KMS-11 (cell line): ENCODE measurements around the gene CAND1.

ENCODE experiments used
- H2AFZ ChIP-seq: fragments of 200-600 bp; sonication (generic); 2 replicates; pipeline ENCODE4 v1.6.1; 2016; ENCODE audit warnings: antibody characterized with exemption, mixed run types, low read depth
- H3K27ac ChIP-seq: fragments of 200-600 bp; sonication (generic); 2 replicates; pipeline ENCODE4 v1.6.1; 2016; ENCODE audit warnings: mild to moderate bottlenecking, mixed run types
- H3K27me3 ChIP-seq: fragments of 200-600 bp; sonication (generic); 2 replicates; pipeline ENCODE4 v1.6.1; 2017; ENCODE audit warnings: mild to moderate bottlenecking, low read depth, mixed run types, moderate library complexity; ENCODE audit not compliant: insufficient read depth
- H3K36me3 ChIP-seq: fragments of 200-600 bp; sonication (generic); 2 replicates; pipeline ENCODE4 v1.6.1; 2017; ENCODE audit warnings: mild to moderate bottlenecking, mixed run types; ENCODE audit not compliant: insufficient read depth
- H3K4me1 ChIP-seq: fragments of 200-600 bp; sonication (generic); 2 replicates; pipeline ENCODE4 v1.6.1; 2016; ENCODE audit warnings: mild to moderate bottlenecking, low read depth, mixed run types; ENCODE audit not compliant: poor library complexity, severe bottlenecking
- H3K4me2 ChIP-seq: fragments of 200-600 bp; sonication (generic); 2 replicates; pipeline ENCODE4 v1.7.0; 2016; ENCODE audit warnings: mild to moderate bottlenecking, mixed run types
- H3K4me3 ChIP-seq: fragments of 200-600 bp; sonication (generic); IDR thresholded peaks from 2 replicates; pipeline ENCODE4 v1.6.1; 2017; ENCODE audit warnings: low read depth, low read length, mixed read lengths; ENCODE audit not compliant: insufficient read depth
- H3K79me2 ChIP-seq: fragments of 200-600 bp; sonication (generic); 2 replicates; pipeline ENCODE4 v1.6.1; 2016; ENCODE audit warnings: low read depth, mixed run types; ENCODE audit not compliant: insufficient read depth
- H3K9ac ChIP-seq: fragments of 200-600 bp; sonication (generic); 2 replicates; pipeline ENCODE4 v1.6.1; 2016; ENCODE audit warnings: mild to moderate bottlenecking, mixed run types
- H4K20me1 ChIP-seq: fragments of 200-600 bp; sonication (generic); 2 replicates; pipeline ENCODE4 v1.6.1; 2016; ENCODE audit warnings: mild to moderate bottlenecking, mixed run types; ENCODE audit not compliant: insufficient read depth
- TF ChIP-seq, protein P1 (sequence below): fragments of 200-600 bp; sonication (generic); conservative IDR thresholded peaks from 2 replicates; pipeline ENCODE4 v1.6.1; 2017; ENCODE audit warnings: low read depth, mild to moderate bottlenecking, antibody characterized with exemption, low read length, moderate library complexity, mixed read lengths

CAND1 gene

DNA sequence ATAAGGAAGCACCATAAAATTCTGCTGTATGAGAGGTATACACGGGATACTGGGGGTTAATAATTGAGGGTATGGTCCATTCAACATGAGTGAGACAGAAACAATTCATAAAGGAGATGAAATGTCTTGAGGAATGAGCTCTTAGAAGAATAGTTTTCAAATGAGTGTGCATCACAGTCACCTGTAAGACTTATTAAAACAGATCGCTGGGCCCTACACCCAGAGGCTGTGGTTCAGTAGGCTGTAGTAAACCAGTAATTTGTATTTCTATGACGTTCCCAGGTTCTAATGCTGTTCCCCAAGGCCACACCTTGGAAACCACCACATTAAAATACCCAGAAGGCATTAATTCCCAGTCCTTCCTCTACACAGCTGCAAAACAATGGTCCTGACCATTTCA lies 49.6 kb downstream of the CAND1 start:
- TF ChIP-seq, protein P1, sequence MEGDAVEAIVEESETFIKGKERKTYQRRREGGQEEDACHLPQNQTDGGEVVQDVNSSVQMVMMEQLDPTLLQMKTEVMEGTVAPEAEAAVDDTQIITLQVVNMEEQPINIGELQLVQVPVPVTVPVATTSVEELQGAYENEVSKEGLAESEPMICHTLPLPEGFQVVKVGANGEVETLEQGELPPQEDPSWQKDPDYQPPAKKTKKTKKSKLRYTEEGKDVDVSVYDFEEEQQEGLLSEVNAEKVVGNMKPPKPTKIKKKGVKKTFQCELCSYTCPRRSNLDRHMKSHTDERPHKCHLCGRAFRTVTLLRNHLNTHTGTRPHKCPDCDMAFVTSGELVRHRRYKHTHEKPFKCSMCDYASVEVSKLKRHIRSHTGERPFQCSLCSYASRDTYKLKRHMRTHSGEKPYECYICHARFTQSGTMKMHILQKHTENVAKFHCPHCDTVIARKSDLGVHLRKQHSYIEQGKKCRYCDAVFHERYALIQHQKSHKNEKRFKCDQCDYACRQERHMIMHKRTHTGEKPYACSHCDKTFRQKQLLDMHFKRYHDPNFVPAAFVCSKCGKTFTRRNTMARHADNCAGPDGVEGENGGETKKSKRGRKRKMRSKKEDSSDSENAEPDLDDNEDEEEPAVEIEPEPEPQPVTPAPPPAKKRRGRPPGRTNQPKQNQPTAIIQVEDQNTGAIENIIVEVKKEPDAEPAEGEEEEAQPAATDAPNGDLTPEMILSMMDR = no peak
- no peaks in the 10 kb centered on the region for H3K27me3 ChIP-seq
- no peak overlapping the region for H2AFZ ChIP-seq
- no peaks in the 10 kb centered on the region for H3K36me3 ChIP-seq
- H3K4me1 ChIP-seq = peaks cover 37% of the 10 kb centered on the region
- no peak overlapping the region for H3K27ac ChIP-seq
- H4K20me1 ChIP-seq = no peaks in the 10 kb centered on the region
- H3K4me2 ChIP-seq = no peak overlapping the region
- H3K79me2 ChIP-seq = no peaks in the 10 kb centered on the region
- no peak overlapping the region for H3K4me3 ChIP-seq
- H3K9ac ChIP-seq = no peak overlapping the region

DNA sequence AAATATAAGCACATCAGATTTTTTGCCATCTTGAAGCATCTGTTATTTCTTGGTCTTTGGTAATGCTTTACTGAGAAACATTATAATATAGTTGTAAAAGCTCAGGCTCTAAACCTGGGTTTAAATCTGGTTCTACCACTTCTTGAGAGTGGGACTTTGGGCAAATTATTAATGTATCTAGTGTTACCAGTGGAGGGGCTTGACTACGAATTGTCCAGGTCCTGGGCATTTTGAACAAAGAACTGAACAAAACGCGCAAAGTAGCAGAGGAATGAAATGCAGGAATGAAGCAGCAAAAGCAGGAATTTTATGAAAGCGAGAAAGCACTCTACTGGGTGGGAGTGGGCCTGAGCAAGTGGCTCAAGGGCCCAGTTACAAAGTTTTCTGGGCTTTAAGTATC lies 50.8 kb downstream of the CAND1 start:
- no peaks in the 10 kb centered on the region for H3K79me2 ChIP-seq
- H3K9ac ChIP-seq = no peak overlapping the region
- H3K36me3 ChIP-seq = no peaks in the 10 kb centered on the region
- no peak overlapping the region for H2AFZ ChIP-seq
- no peaks in the 10 kb centered on the region for H3K27me3 ChIP-seq
- H3K4me1 ChIP-seq = peaks cover 37% of the 10 kb centered on the region
- no peak overlapping the region for H3K4me3 ChIP-seq
- peak overlapping the region; percentile 57; the same call in 1 of the 2 replicates for H3K27ac ChIP-seq
- TF ChIP-seq, protein P1 = no peak
- peak overlapping the region; percentile 43; the same call in 1 of the 2 replicates for H3K4me2 ChIP-seq
- no peaks in the 10 kb centered on the region for H4K20me1 ChIP-seq

DNA sequence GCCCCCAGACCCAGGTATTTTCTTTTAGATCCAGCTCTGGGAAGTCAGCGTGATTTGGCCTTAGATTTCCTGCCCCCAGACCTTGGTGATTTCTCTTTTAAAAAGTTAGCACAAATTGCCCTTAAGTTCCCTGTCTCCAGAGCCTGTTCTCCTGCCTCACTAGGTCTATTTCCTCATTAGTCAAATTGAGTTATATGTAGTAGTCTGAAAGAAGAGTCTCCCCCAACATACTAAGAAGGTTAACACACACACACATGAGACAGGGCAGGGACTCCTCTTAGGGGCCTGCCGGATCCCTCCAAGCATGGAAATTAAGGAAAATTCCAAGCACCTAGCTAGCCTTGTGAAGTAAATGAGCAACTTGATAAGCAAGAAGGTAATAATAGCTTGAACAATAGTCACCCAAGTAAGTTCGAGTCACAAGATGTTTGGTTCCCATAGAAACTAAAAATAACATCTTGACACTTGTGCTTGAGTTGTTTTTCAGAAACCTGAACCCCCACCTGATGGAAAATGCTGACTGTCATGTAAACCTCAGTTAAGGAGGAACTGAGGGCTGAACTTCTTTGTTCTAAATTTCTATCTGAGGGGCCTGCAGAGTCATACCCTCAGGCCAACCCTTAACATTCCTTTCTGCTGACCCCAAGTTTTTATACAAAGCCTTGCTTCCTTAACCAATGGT lies 51.6 kb downstream of the CAND1 start:
- Histone ChIP-seq H3K4me1 (peaks cover 37% of the 10 kb centered on the region), H2AFZ (no peak overlapping the region), H3K4me3 (no peak overlapping the region), H4K20me1 (no peaks in the 10 kb centered on the region), H3K27ac (peak overlapping the region; percentile 57), H3K79me2 (no peaks in the 10 kb centered on the region), H3K27me3 (no peaks in the 10 kb centered on the region), H3K4me2 (peak overlapping the region; percentile 43; the same call in 1 of the 2 replicates), H3K9ac (no peak overlapping the region), H3K36me3 (no peaks in the 10 kb centered on the region)
- TF ChIP-seq, protein P1 = no peak

DNA sequence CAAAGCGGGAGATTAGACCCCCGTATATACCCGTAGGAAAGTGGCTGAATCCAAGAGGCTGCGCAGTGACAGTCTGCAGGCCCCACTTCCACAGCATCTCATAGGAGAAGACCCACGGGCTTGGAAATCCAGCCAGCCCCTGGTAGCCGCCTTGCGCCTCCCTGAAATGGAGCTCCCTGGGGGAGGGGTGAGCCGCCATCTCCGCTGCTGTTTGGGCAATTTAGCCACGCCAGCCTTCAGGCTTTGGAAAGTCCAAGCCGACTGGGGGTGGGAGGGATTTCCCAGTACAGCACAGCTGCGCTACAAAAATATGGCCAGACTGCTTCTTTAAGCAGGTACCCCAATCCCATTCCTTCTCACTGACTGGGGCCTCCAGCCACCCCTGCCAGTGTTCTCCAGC lies 53.4 kb downstream of the CAND1 start:
- H3K4me1 ChIP-seq = peaks cover 37% of the 10 kb centered on the region
- H3K27ac ChIP-seq = no peak overlapping the region
- no peaks in the 10 kb centered on the region for H3K79me2 ChIP-seq
- H3K4me2 ChIP-seq = no peak overlapping the region
- H3K36me3 ChIP-seq = no peaks in the 10 kb centered on the region
- TF ChIP-seq, protein P1 = no peak
- no peak overlapping the region for H3K9ac ChIP-seq
- H2AFZ ChIP-seq = no peak overlapping the region
- H3K4me3 ChIP-seq = no peak overlapping the region
- no peaks in the 10 kb centered on the region for H4K20me1 ChIP-seq
- H3K27me3 ChIP-seq = no peaks in the 10 kb centered on the region
